HUES48 (cell line): ENCODE results near the gene MFN2.

Experiments
- H3K27ac ChIP-seq: one replicate; pipeline ENCODE4 v1.7.0; 2013; ENCODE audit warnings: low read depth, low read length, inconsistent platforms
- H3K27me3 ChIP-seq: 2 replicates; pipeline ENCODE4 v1.6.1; 2013; ENCODE audit warnings: mild to moderate bottlenecking, low read length; ENCODE audit not compliant: control insufficient read depth, insufficient read depth
- H3K36me3 ChIP-seq: 2 replicates; pipeline ENCODE4 v1.6.1; 2013; ENCODE audit warnings: low read length; ENCODE audit not compliant: control insufficient read depth, insufficient read depth
- H3K4me1 ChIP-seq: 2 replicates; pipeline ENCODE4 v1.6.1; 2013; ENCODE audit warnings: mild to moderate bottlenecking, low read length; ENCODE audit not compliant: control insufficient read depth, insufficient read depth
- H3K4me3 ChIP-seq: 2 replicates; pipeline ENCODE4 v1.5.1; 2013; ENCODE audit warnings: mild to moderate bottlenecking, low read depth, low read length
- H3K9ac ChIP-seq: 2 replicates; pipeline ENCODE4 v1.6.1; 2013; ENCODE audit warnings: mild to moderate bottlenecking, low read depth, low read length, moderate library complexity
- H3K9me3 ChIP-seq: 2 replicates; pipeline ENCODE4 v1.6.1; 2013; ENCODE audit warnings: low read length; ENCODE audit not compliant: control insufficient read depth, insufficient read depth

Gene MFN2

GRCh38 chr1:11981378-11982009, 1.2 kb downstream of the MFN2 start:
- no peak overlapping the region for H3K27ac ChIP-seq
- H3K9me3 ChIP-seq = no peaks in the 10 kb centered on the region
- no peaks in the 10 kb centered on the region for H3K27me3 ChIP-seq
- H3K9ac ChIP-seq = no peak overlapping the region; the same call in 1 of the 2 replicates
- peak overlapping the region; percentile 94 for H3K4me3 ChIP-seq
- peaks cover 43% of the 10 kb centered on the region for H3K36me3 ChIP-seq
- peaks cover 9% of the 10 kb centered on the region; the same call in 1 of the 2 replicates for H3K4me1 ChIP-seq

GRCh38 chr1:11982010-11982392, 1.8 kb downstream of the MFN2 start:
- H3K4me1 ChIP-seq = peaks cover 9% of the 10 kb centered on the region; the same call in 1 of the 2 replicates
- H3K9me3 ChIP-seq = no peaks in the 10 kb centered on the region
- no peak overlapping the region for H3K9ac ChIP-seq
- H3K27me3 ChIP-seq = no peaks in the 10 kb centered on the region
- peaks cover 47% of the 10 kb centered on the region for H3K36me3 ChIP-seq
- H3K27ac ChIP-seq = no peak overlapping the region
- H3K4me3 ChIP-seq = no peak overlapping the region

DNA sequence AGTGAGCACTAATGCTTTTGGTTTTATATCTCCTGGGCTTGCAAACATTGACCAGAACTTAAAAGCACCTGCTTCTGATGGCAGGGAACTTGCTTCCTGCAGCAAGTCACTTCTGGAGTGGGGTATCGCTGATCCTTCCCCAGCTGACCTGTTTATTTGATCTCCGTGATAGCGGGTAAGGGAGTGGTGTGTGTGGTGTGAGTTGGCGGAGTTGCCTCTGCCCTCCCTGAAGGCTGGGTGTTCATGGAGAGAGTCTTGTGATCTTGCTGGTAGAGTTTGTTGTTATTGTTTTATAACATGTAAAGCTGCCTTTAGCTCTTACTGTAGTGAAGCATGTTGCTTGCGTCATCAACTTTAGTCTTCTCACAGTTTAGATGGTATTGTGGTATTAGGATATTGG, 3.9 kb downstream of the MFN2 start:
- H3K4me1 ChIP-seq = peaks cover 9% of the 10 kb centered on the region; the same call in 1 of the 2 replicates
- H3K27ac ChIP-seq = no peak overlapping the region
- no peak overlapping the region for H3K9ac ChIP-seq
- peaks cover 56% of the 10 kb centered on the region for H3K36me3 ChIP-seq
- H3K27me3 ChIP-seq = no peaks in the 10 kb centered on the region
- H3K4me3 ChIP-seq = no peak overlapping the region
- H3K9me3 ChIP-seq = no peaks in the 10 kb centered on the region

DNA sequence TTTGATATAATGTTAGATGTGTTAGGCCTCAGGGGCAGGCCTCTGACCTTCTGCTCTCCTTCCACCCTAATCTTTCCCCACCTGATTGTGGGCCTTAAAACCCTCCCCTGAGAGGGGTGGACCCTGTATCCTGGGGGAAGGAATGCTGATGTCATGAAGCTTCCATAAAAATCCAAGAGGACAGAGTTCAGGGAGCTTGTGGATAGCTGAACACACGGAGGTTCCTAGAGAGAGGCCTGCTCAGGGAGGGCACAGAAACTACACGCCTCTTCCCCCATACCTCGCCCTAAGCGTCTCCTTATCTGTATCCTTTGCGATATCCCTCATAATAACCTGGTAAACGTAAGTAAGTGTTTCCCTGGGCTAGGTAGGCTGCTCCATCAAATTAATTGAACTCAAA, 4.3 kb downstream of the MFN2 start:
- H3K4me1 ChIP-seq = peaks cover 6% of the 10 kb centered on the region; the same call in 1 of the 2 replicates
- H3K27ac ChIP-seq = no peak overlapping the region
- no peak overlapping the region for H3K4me3 ChIP-seq
- no peaks in the 10 kb centered on the region for H3K27me3 ChIP-seq
- no peak overlapping the region for H3K9ac ChIP-seq
- peaks cover 61% of the 10 kb centered on the region for H3K36me3 ChIP-seq
- H3K9me3 ChIP-seq = no peaks in the 10 kb centered on the region

GRCh38 chr1:11985171-11985570, 4.9 kb downstream of the MFN2 start:
- Histone ChIP-seq H3K9me3 (no peaks in the 10 kb centered on the region), H3K4me3 (no peak overlapping the region), H3K27me3 (no peaks in the 10 kb centered on the region), H3K27ac (no peak overlapping the region), H3K36me3 (peaks cover 67% of the 10 kb centered on the region), H3K4me1 (0 out of 2 replicates have a peak, but pooled peaks cover 4% of the 10 kb centered on the region), H3K9ac (no peak overlapping the region)

DNA sequence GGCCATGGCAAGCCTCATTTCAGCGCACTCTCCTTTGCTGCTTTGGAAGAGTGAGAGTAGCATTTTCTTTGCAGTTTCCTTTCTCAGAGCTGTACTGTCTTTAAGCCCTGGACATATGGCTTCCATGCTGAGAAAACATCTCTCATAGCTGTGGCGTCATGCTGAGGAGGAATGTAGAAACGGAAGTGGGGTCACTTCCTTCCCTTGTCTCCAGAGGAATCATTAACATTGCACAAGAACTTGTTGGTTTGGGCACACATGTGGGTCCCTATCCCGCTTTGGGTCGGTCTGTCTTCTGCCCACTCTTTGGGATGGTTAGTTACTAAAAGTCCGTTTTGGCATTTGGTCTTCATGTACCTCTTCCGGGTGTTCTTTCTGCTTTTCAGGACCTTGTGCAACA, 5.6 kb downstream of the MFN2 start:
- Histone ChIP-seq H3K9me3 (no peaks in the 10 kb centered on the region), H3K4me1 (0 out of 2 replicates have a peak, but pooled peaks cover 4% of the 10 kb centered on the region), H3K4me3 (no peak overlapping the region), H3K27me3 (no peaks in the 10 kb centered on the region), H3K9ac (no peak overlapping the region), H3K27ac (no peak overlapping the region), H3K36me3 (peaks cover 73% of the 10 kb centered on the region)

- H3K36me3 ChIP-seq = peaks cover 76% of the 10 kb centered on the region
Measured at GRCh38 chr1:11989669-11990068, 9.4 kb downstream of the MFN2 start.

DNA sequence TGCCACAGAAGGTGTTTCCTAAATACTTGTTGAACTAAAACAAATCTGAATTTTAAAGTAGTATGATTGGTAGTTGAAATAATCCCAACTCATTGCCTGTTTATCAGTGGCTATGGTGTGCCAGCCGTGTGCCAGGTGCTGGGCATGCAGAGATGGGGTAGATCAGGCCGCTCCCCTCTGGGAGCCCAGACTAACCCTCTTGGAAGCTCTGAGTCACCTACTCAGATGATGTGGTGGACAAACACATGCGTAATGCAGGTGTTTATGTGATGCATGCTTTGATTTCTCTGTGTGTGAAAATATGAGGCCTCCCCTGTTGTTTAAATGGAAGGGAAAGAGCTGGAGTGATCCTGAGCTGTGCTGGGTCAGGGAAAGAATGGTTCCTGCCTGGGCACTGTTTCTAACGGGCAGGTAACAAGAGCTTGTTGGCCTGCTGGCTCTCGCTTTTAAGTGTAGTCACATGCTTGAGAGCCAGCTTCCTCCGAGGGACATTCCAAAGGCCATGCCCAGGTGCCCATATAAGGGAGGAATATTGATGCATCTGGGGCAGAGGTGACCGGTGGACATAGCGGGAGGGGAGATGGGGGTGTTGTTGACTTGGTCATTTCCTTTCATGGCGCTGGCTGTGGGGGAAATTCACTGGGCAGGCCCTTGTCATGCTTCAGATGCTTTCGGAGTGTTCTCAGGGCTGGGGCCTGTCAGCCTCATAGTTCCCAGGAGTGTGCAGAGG, 10.2 kb downstream of the MFN2 start:
- Histone ChIP-seq H3K9me3 (no peaks in the 10 kb centered on the region), H3K27ac (no peak overlapping the region), H3K4me1 (no peaks in the 10 kb centered on the region), H3K27me3 (no peaks in the 10 kb centered on the region), H3K9ac (no peak overlapping the region), H3K36me3 (peaks cover 77% of the 10 kb centered on the region), H3K4me3 (no peak overlapping the region)

More at GRCh38 chr1:11989669-11990068, 9.4 kb downstream of the MFN2 start:
- Histone ChIP-seq H3K27me3 (no peaks in the 10 kb centered on the region), H3K4me3 (no peak overlapping the region), H3K9me3 (no peaks in the 10 kb centered on the region), H3K27ac (no peak overlapping the region), H3K9ac (no peak overlapping the region), H3K4me1 (no peaks in the 10 kb centered on the region)

- Histone ChIP-seq H3K9ac (no peak overlapping the region), H3K27ac (no peak overlapping the region), H3K4me1 (no peaks in the 10 kb centered on the region), H3K9me3 (no peaks in the 10 kb centered on the region), H3K36me3 (peaks cover 81% of the 10 kb centered on the region), H3K27me3 (no peaks in the 10 kb centered on the region), H3K4me3 (no peak overlapping the region)
Measured at GRCh38 chr1:11991969-11992676, 11.9 kb downstream of the MFN2 start.

- Histone ChIP-seq H3K27me3 (no peaks in the 10 kb centered on the region), H3K4me3 (no peak overlapping the region), H3K36me3 (peaks cover 81% of the 10 kb centered on the region), H3K9me3 (no peaks in the 10 kb centered on the region), H3K27ac (no peak overlapping the region), H3K9ac (no peak overlapping the region), H3K4me1 (no peaks in the 10 kb centered on the region)
Measured at GRCh38 chr1:11997081-11997850, 17.0 kb downstream of the MFN2 start.
